Suprapubic skin (tissue), 4 donors: ENCODE measurements around the gene FOXS1. TPM values are rescaled to one million over a fixed set of nuclear protein-coding genes. Genes with fewer than 3 reads are reported as not detected.
"Not testable (repeated sequence)": the region's sequence is repeated elsewhere in the genome, so short reads cannot be mapped to it uniquely, and the experiment has no call there.

Experiments
- DNase-seq, 2 donors: peaks; one replicate each; pipeline ENCODE4 v3.0.0-alpha.2; 2019; ENCODE audit warnings: low spot score in 2 of 2
- H3K27ac ChIP-seq: fragments of 200-600 bp; sonication (generic); one replicate; pipeline ENCODE4 v1.5.1; 2019
- H3K27me3 ChIP-seq: fragments of 200-600 bp; sonication (generic); one replicate; pipeline ENCODE4 v1.5.1; 2019
- H3K36me3 ChIP-seq: fragments of 200-600 bp; sonication (generic); one replicate; pipeline ENCODE4 v1.5.1; 2019
- H3K4me1 ChIP-seq: fragments of 200-600 bp; sonication (generic); one replicate; pipeline ENCODE4 v1.5.1; 2019
- H3K4me3 ChIP-seq: fragments of 200-600 bp; sonication (generic); one replicate; pipeline ENCODE4 v1.5.1; 2019; ENCODE audit warnings: mild to moderate bottlenecking
- H3K9me3 ChIP-seq: fragments of 200-600 bp; sonication (generic); one replicate; pipeline ENCODE4 v1.5.1; 2019
- EP300 ChIP-seq: sonication (generic); formaldehyde crosslinking; IDR thresholded peaks from one replicate; pipeline ENCODE4 v1.6.1; 2017; ENCODE audit warnings: antibody characterized with exemption
- POLR2A ChIP-seq, 2 donors: fragments of 450-650 bp; IDR thresholded peaks; one replicate each; pipeline ENCODE4 v1.6.1; 2017; ENCODE audit warnings: antibody characterized with exemption in 2 of 2, mild to moderate bottlenecking in 2 of 2, moderate library complexity in 2 of 2
- POLR2AphosphoS5 ChIP-seq, 3 donors: sonication (generic); formaldehyde crosslinking; IDR thresholded peaks; one replicate each; pipeline ENCODE4 v1.6.1; 2017; ENCODE audit warnings: antibody characterized with exemption in 3 of 3
- WGBS: methylation state at CpG from one replicate; pipeline ENCODE4 v1.1.5; 2018; 5-methylcytosine and 5-hydroxymethylcytosine counted together
- total RNA-seq, 4 donors: library from RNA; depleted of rRNA; stranded (reverse); fragments of >200 nt; gene quantifications; one replicate each; pipeline ENCODE4 v1.1.0, GENCODE V29; 2016
- TF ChIP-seq, protein P1 (sequence below), 2 donors: fragments of 200-600 bp in 1 of 2; fragments of 450-650 bp in 1 of 2; sonication (generic) in 1 of 2; IDR thresholded peaks; one replicate each; pipeline ENCODE4 v1.5.1; 2016 to 2019; ENCODE audit warnings: antibody characterized with exemption in 2 of 2, mild to moderate bottlenecking in 1 of 2, moderate library complexity in 1 of 2

Gene FOXS1
- total RNA-seq, 4 donors from 2014 or later = not detected

GRCh38 chr20:31831771-31832306 is 13.6 kb downstream of the FOXS1 start:
- 79% methylated on average over 10 of the region's 17 CpGs for WGBS
- H3K27me3 ChIP-seq = no peaks in the 10 kb centered on the region
- no peaks in the 10 kb centered on the region for H3K36me3 ChIP-seq
- peaks cover 15% of the 10 kb centered on the region for H3K4me1 ChIP-seq
- DNase-seq = no peak
- H3K27ac ChIP-seq = no peak overlapping the region
- no peak for TF ChIP-seq POLR2A (IDR thresholded peaks at IDR 0.05)
- TF ChIP-seq POLR2AphosphoS5 (IDR thresholded peaks at IDR 0.05) = no peak
- TF ChIP-seq, protein P1, sequence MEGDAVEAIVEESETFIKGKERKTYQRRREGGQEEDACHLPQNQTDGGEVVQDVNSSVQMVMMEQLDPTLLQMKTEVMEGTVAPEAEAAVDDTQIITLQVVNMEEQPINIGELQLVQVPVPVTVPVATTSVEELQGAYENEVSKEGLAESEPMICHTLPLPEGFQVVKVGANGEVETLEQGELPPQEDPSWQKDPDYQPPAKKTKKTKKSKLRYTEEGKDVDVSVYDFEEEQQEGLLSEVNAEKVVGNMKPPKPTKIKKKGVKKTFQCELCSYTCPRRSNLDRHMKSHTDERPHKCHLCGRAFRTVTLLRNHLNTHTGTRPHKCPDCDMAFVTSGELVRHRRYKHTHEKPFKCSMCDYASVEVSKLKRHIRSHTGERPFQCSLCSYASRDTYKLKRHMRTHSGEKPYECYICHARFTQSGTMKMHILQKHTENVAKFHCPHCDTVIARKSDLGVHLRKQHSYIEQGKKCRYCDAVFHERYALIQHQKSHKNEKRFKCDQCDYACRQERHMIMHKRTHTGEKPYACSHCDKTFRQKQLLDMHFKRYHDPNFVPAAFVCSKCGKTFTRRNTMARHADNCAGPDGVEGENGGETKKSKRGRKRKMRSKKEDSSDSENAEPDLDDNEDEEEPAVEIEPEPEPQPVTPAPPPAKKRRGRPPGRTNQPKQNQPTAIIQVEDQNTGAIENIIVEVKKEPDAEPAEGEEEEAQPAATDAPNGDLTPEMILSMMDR (IDR thresholded peaks at IDR 0.05) = no peak
- no peak for TF ChIP-seq EP300
- H3K9me3 ChIP-seq = no peaks in the 10 kb centered on the region
- no peak overlapping the region for H3K4me3 ChIP-seq

- 90% methylated on average over 6 of the region's 6 CpGs for WGBS
- no peak overlapping the region for H3K27ac ChIP-seq
- H3K9me3 ChIP-seq = no peaks in the 10 kb centered on the region
- H3K4me1 ChIP-seq = peaks cover 9% of the 10 kb centered on the region
- H3K4me3 ChIP-seq = no peak overlapping the region
- DNase-seq = no peak
- H3K36me3 ChIP-seq = no peaks in the 10 kb centered on the region
- no peaks in the 10 kb centered on the region for H3K27me3 ChIP-seq
- TF ChIP-seq POLR2A (IDR thresholded peaks at IDR 0.05) = no peak
- no peak for TF ChIP-seq EP300
- no peak for TF ChIP-seq POLR2AphosphoS5 (IDR thresholded peaks at IDR 0.05)
- TF ChIP-seq, protein P1 (IDR thresholded peaks at IDR 0.05) = no peak
These were observed 14.2 kb downstream of the FOXS1 start for GRCh38 chr20:31831211-31831610.

DNA sequence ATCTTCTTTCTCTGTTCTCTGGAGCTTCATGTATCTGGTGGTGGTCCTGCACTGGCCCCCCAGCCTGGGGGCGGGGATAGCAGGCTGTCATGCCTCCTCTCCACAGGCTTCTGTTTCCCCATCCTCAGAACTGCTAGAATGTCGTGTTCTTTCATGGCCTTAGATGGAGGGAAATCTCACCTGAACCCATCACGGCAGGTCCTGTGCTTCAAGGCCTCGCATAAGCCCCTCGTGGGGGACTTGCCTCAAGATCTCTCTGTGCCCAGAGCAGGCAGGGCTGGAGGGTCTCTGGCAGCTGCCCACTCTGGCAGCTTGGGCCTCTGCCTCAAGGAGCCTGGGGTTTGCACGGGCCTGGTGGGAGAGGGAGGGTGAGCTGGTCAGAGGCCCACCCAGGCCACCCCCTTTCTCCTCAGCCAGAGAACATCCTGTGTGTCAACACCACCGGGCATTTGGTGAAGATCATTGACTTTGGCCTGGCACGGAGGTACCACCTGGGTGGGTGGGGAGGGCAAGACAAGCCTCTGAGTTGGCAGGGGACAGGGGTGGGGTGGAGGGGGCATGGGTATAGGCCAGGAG is 14.9 kb downstream of the FOXS1 start:
- no peak overlapping the region for H3K27ac ChIP-seq
- no peaks in the 10 kb centered on the region for H3K9me3 ChIP-seq
- H3K4me3 ChIP-seq = no peak overlapping the region
- H3K27me3 ChIP-seq = no peaks in the 10 kb centered on the region
- TF ChIP-seq POLR2A (IDR thresholded peaks at IDR 0.05) = no peak
- TF ChIP-seq EP300 = no peak
- TF ChIP-seq, protein P1 (IDR thresholded peaks at IDR 0.05) = no peak
- H3K4me1 ChIP-seq = peaks cover 2% of the 10 kb centered on the region
- H3K36me3 ChIP-seq = no peaks in the 10 kb centered on the region
- WGBS = 93% methylated on average over 7 of the region's 8 CpGs
- DNase-seq = no peak

- DNase-seq = no peak
- TF ChIP-seq POLR2A (IDR thresholded peaks at IDR 0.05) = no peak
- TF ChIP-seq POLR2AphosphoS5 (IDR thresholded peaks at IDR 0.05) = no peak
- no peak for TF ChIP-seq EP300
- H3K27me3 ChIP-seq = no peaks in the 10 kb centered on the region
- WGBS = 88% methylated on average over 6 of the region's 6 CpGs
- H3K4me1 ChIP-seq = no peaks in the 10 kb centered on the region
- H3K4me3 ChIP-seq = no peak overlapping the region
- no peaks in the 10 kb centered on the region for H3K36me3 ChIP-seq
- no peak overlapping the region for H3K27ac ChIP-seq
- H3K9me3 ChIP-seq = no peaks in the 10 kb centered on the region
These were observed 15.7 kb downstream of the FOXS1 start for GRCh38 chr20:31829731-31830130.

DNA sequence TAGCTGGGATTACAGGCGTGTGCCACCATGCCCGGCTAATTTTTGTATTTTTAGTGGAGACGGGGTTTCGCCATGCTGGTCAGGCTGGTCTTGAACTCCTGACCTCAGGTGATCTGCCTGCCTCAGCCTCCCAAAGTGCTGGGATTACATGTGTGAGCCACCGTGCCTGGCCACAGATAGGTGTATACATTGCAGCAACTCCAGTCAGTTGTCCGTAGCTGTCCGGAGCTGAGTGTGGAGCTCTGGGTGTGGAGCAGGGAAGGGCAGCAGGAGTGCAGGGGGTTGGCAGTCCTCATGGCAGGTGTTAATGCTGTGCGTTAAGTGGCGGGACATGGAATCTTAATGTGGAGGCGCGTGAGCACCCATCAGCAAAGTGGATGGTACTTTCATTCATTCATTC is 17.4 kb downstream of the FOXS1 start:
- not testable (repeated sequence) for H3K4me1 ChIP-seq, H3K27ac ChIP-seq, H3K9me3 ChIP-seq, H3K27me3 ChIP-seq, H3K36me3 ChIP-seq, H3K4me3 ChIP-seq
- WGBS = 96% methylated on average over 11 of the region's 11 CpGs
- peak in 1 of 2 donors; percentile 58 for DNase-seq

DNA sequence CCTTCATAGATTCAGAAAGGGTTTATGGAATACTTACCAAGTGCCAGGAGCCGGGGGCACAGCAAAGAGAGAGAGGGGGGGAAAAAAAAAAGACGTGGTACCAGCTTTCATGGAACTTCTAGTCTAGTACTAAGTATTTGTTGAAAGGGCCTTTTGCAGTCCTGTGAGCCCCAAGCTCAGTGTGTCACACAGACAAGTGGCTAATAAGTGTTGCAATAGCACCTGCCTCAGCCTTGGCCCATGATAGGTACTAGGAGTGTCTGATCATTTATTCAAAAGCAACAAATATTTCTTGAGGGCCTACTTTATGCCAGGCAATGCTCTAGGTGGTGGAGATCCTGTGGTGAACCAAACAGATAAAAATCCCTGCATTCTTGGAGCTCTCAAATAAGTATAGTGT is 18.3 kb downstream of the FOXS1 start:
- Histone ChIP-seq H3K27ac (no peak overlapping the region), H3K4me3 (no peak overlapping the region), H3K27me3 (no peaks in the 10 kb centered on the region), H3K36me3 (no peaks in the 10 kb centered on the region), H3K9me3 (no peaks in the 10 kb centered on the region), H3K4me1 (peaks cover 12% of the 10 kb centered on the region)
- WGBS = 68% methylated on average over 2 of the region's 2 CpGs
- TF ChIP-seq, protein P1 (IDR thresholded peaks at IDR 0.05) = no peak
- TF ChIP-seq POLR2A (IDR thresholded peaks at IDR 0.05) (no peak), POLR2AphosphoS5 (IDR thresholded peaks at IDR 0.05) (no peak), EP300 (no peak)
- no peak for DNase-seq
